Fibroblast of skin of abdomen (primary cell): ENCODE results near the gene ERMARD.

Source experiments
- DNase-seq: peaks from one replicate; pipeline ENCODE4 v3.0.0-alpha.2; 2013

The ERMARD gene

DNA sequence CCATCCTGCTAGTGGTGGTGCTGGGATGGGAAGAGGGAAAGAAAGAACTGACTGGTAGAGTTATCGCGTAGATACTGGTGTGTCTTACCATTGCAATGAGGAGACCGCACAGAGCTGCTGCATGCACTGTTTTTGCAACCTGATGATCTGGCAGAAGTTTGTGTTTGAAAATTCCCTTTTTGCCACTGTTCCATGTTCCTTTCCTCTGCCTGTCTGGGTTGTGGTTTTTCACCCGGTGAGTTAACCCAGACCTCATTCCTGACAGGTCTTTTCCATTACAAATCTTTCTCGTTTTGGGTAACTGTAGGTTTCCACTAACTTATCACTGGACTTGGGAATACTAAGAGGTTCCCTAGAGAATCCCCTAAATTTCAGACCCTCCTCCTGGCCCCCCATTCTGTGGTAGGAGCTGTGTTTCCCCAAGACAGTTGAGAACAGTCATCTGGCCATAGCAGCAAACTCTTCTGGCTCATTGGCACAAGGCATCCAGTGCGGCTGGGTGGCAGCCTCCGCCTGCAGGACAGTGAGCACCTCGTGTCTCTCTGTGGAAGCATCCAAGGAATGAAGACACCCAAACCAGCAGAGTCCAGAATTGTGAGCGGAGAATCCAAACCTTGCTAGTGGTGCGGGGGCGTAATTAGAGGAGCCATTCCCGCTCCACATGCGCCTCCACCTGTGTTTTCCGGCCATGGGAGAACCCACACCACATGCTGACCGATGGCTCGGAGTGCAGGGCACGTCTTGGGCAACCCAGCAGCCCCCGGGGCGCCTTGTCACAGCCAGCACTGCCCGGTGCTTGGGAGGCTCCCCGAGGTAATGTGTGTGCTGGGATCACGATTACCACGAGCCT lies 32.8 kb downstream of the ERMARD start:
- no peak for DNase-seq

DNA sequence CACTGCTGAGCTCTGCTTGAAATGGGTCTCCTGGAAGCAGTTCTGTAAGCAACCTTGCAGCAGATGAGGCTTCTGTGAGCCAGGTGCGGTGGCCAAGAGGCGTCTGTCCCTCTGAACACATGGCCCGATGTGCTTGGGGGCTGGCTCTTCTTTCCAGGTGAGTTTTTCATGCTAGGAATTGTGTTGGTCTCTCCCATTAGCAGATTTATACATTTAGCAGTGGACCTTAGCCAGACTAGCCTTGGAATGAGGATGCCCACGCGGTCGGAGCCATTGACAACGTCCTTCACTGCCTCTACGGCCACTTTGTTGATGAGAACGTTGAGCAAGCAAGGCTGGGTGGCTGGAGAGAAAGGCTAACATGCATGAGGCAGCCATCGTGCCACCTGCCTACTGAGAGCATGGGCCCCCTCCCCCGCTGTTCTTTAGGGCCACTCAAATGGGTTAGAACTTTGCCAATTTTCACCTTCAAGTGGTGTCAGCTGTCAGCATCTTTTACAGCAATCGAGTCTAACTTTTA lies 33.5 kb downstream of the ERMARD start:
- DNase-seq = no peak

DNA sequence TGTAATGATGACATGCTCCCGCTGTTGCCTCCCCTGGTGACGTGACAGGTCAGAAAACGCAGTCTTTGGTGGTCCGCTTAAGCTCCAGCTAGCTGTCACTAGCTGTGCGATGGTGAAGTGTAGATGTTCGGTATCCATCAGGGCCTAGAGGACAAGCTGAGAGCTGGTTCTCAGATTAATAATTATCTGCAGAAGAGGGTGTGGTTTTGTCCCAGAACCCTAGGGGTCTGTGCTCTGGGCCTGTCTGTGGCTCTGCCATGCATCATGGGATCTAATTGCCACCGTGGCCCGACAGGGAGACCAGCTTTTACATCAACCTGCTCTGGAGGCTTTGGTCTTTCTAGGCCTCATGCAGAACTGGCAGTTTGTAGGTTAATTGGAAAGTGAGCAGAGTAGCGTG lies 34.1 kb downstream of the ERMARD start:
- no peak for DNase-seq

- DNase-seq = no peak
These were observed 34.9 kb downstream of the ERMARD start for GRCh38 chr6:169786349-169786748.

GRCh38 chr6:169787797-169788196 lies 36.4 kb downstream of the ERMARD start:
- DNase-seq = no peak

- no peak for DNase-seq
These were observed 37.4 kb downstream of the ERMARD start for GRCh38 chr6:169788809-169789145.

DNA sequence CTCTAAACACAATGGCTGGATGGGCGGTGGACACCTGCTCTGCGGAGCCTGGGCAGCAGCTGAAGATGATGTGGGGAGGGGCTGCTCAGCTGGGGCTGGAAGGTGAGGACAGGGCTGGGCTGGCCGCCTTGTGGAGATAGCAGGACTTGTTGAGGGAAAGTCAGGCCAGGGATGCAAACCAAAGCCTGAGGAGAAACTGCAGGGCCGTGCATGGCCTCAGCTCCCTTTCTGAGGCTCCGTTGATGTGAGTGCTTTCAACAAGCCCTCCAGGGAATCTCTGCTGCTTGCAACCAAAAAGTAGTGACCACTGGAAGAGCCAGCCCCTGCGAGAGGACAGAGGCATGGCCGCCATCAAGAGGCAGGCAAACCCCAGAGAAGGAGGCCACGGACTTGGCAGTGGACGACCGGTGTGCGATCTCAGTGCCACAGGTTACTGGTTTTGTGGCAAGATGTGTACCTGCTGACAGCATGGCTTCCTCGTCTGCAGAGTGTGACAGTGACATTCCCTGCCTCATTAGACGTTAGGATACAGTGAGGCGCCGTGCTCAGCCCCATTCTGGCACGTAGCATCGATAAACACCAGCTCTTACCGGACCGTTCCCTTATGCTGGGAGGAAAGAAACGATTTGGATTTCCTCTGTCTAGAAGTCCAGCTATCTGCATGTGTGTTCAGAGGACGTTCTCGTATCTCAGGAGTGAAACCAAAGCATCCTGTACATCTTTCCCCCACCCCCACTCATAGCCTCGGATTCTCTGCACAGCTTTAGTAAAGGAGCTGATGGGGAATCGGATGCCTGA lies 37.9 kb downstream of the ERMARD start:
- no peak for DNase-seq

GRCh38 chr6:169789944-169790927 lies 38.8 kb downstream of the ERMARD start:
- peak; percentile 69 for DNase-seq

DNA sequence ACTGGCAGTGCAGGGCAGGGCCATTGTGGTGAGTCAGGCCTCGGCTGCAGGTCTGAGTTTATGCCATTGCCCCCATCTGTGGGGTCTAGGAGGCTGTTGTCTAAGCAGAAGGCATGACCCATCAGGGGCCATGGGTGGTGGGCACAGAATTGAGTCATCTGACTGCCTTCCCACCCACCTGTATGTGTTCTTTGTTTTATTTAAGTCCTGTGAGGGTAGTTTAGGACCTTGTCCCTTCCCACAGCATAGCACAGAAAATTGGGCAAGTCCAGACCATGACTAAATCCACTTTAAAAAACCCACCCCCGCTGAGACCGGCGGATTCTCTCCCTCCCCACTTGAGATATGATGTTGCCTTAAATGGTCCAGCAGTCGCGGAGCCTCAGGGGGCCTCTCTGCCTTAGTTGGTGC lies 40.3 kb downstream of the ERMARD start:
- no peak for DNase-seq

GRCh38 chr6:169792306-169793015 lies 41.0 kb downstream of the ERMARD start:
- DNase-seq = no peak

GRCh38 chr6:169793408-169793807 lies 42.0 kb downstream of the ERMARD start:
- DNase-seq = no peak

DNA sequence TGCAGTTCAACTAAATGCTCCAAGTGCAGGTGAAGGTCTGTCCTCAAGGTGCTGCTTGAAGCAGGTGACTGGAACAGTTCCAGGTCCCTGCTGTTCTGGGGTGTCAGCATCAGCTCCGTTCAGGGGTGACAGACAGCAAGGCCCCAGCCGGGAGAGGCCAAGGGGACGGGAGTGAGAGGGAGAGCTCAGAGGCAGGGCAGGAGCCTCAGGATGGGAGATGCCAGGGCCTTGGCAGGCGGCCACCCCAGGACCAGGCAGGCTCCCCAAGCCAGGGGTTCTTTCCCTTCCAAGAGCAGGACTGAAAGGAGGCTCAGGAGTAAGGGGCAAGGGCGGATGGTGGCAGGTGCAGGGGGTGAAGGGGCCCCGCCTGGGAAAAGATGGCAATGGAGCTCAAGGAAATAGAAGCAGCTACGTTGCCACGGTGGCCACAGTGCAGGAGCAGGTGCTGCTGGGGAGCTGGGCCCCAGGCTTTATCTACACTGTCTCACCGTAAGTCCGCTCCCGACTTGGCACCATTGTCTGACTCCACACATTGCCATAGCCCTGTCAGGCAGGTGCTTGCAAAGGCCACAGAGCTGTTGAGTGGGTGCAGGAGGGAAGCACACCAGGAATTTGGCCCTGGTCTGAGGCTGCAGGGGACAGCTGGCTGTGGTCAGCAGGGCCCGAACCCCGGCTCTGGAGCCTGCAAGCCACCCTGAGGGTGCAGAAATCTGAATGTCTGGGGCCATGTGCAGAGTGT lies 43.1 kb downstream of the ERMARD start:
- DNase-seq = no peak

DNA sequence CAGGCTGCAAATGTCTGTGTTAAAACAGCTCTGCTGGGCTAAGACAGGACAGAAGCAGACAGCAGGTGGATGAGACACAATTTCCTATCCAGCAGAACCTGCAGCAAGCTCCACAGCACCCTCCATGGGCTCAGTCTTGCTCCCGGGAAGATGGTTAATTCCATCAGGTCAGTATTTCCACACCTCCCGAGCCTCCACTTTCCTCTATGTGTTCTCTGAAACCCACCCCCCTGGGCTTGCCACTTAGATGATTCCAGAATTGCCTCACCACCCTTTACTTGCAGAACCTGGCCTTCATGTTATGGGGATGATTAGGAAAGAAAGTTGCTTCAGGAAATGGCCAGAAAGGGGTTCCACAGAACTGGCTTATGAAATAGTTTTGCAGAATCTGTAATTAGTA lies 43.8 kb downstream of the ERMARD start:
- no peak for DNase-seq

GRCh38 chr6:169798764-169799473 lies 47.5 kb downstream of the ERMARD start:
- no peak for DNase-seq

GRCh38 chr6:169799474-169799926 lies 48.1 kb downstream of the ERMARD start:
- no peak for DNase-seq

DNA sequence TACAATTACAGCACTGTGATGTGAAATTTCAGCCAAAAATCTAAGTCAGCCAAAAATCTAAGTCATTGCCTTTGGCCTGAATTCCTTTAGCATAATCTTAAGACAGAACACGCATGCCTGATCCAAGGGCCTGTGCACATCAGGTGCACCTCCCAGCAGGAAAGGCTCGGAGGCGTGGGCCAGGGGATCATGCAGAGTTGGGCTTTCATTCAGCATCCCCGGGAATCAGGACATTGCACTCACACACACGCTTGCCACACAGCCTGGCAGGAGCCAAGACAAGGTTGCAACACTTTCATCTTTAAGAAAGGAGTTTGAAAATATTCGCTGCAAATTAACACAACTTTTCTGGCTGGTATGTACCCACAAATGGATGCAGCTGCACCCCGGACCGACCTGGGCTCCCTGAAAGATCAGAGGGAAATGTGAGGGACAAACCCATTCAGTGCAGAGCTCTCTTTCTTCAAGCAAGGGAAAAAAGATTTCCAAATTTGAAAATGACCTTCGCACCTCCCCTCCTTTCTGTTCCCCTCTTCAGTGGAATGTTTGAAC lies 48.8 kb downstream of the ERMARD start:
- no peak for DNase-seq

DNA sequence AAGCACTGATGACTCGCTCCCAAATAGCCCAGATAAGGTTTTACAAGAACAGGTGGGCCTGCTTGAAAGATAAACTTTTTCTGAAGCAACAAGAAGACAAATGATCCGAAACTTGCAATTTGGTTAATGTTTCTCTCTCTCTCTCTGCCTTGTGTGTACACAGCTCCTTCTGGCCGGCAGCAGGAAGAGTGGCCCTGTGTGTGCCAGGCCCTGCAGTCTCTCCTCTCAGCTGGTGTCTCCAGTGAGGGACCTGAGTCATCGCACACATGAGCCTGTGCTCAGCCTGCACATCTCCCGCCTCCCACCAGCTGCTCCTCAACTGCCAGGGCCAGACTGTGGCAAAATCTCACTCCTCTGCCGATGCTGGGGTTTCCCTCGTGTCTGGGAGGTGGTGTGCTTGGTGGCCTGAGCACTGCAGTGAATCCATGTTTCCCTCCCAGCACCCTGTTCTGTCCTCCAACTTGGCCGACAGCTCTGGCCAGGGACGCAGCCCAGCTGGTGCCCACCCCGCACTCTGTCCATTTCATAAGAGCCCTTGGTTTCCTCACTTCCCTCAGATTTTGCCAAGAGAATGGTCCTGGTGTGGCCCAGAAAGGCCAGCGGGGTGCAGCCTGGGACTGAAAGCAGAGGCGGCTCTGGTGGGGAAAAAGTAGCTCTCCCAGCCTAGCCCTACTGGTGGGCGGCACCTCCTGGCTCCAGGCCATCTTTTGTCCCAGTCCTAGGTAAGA lies 49.4 kb downstream of the ERMARD start:
- DNase-seq = peak; percentile 36

GRCh38 chr6:169801396-169802160 lies 50.2 kb downstream of the ERMARD start:
- no peak for DNase-seq
